SK-N-SH treated with all-trans-retinoic acid at 6 μM for 48 hours (cell line): Measurements from ENCODE around the gene ZNF653.
A peak's percentile ranks its signal among the peaks of the same experiment; 100 is the strongest.

ENCODE experiments used
- ATAC-seq: fragments of 200-7000 bp; cut with Tn5 transposase; 3 replicates; pipeline ENCODE4 v1.9.1; 2020; ENCODE audit warnings: mild to moderate bottlenecking, moderate library complexity
- CREB5 ChIP-seq: fragments of 250-450 bp; sonication (Bioruptor Pico); IDR thresholded peaks from 2 replicates; pipeline ENCODE4 v1.5.1; 2020; ENCODE audit warnings: low read depth, mild to moderate bottlenecking, moderate library complexity
- CSDC2 ChIP-seq: fragments of 250-450 bp; sonication (Bioruptor Pico); IDR thresholded peaks from 2 replicates; pipeline ENCODE4 v1.5.0; 2020; ENCODE audit warnings: mild to moderate bottlenecking, moderate library complexity
- ESRRG ChIP-seq: fragments of 250-450 bp; sonication (Bioruptor Pico); IDR thresholded peaks from 2 replicates; pipeline ENCODE4 v1.6.1; 2021; ENCODE audit warnings: mild to moderate bottlenecking
- GLIS3 ChIP-seq: fragments of 250-450 bp; sonication (Bioruptor Pico); IDR thresholded peaks from 2 replicates; pipeline ENCODE4 v1.5.0; 2020; ENCODE audit warnings: mild to moderate bottlenecking, moderate library complexity
- ISL1 ChIP-seq: fragments of 250-450 bp; sonication (Bioruptor Pico); IDR thresholded peaks from 2 replicates; pipeline ENCODE4 v2.1.2; 2022; ENCODE audit warnings: mild to moderate bottlenecking, moderate library complexity
- OSR1 ChIP-seq: fragments of 250-450 bp; sonication (Bioruptor Pico); IDR thresholded peaks from 2 replicates; pipeline ENCODE4 v1.8.0; 2022; ENCODE audit warnings: moderate library complexity, mild to moderate bottlenecking, inconsistent platforms
- PPARA ChIP-seq: fragments of 250-450 bp; sonication (Bioruptor Pico); IDR thresholded peaks from 2 replicates; pipeline ENCODE4 v1.5.0; 2020; ENCODE audit warnings: mild to moderate bottlenecking, borderline replicate concordance
- RARB ChIP-seq: fragments of 250-450 bp; sonication (Bioruptor Pico); IDR thresholded peaks from 2 replicates; pipeline ENCODE4 v1.8.0; 2021; ENCODE audit warnings: mild to moderate bottlenecking, moderate library complexity
- TCF4 ChIP-seq: fragments of 250-450 bp; sonication (Bioruptor Pico); IDR thresholded peaks from 2 replicates; pipeline ENCODE4 v1.8.0; 2021; ENCODE audit warnings: mild to moderate bottlenecking, moderate library complexity, borderline replicate concordance
- TSHZ2 ChIP-seq: fragments of 250-450 bp; sonication (Bioruptor Pico); IDR thresholded peaks from 2 replicates; pipeline ENCODE4 v1.5.0; 2020; ENCODE audit warnings: mild to moderate bottlenecking, moderate library complexity
- ZC3H10 ChIP-seq: fragments of 250-450 bp; sonication (Bioruptor Pico); IDR thresholded peaks from 2 replicates; pipeline ENCODE4 v1.5.1; 2021; ENCODE audit warnings: mild to moderate bottlenecking, moderate library complexity
- ZFP3 ChIP-seq: fragments of 250-450 bp; sonication (Bioruptor Pico); IDR thresholded peaks from 2 replicates; pipeline ENCODE4 v1.5.0; 2020; ENCODE audit warnings: mild to moderate bottlenecking, moderate library complexity
- ZFP30 ChIP-seq: fragments of 450-650 bp; formaldehyde crosslinking; IDR thresholded peaks from 2 replicates; pipeline ENCODE4 v1.5.0; 2022; ENCODE audit warnings: mild to moderate bottlenecking, moderate library complexity
- ZNF565 ChIP-seq: fragments of 450-650 bp; formaldehyde crosslinking; conservative IDR thresholded peaks from 2 replicates; pipeline ENCODE4 v1.5.0; 2020; ENCODE audit warnings: low read depth, mild to moderate bottlenecking, moderate library complexity
- ZNF70 ChIP-seq: fragments of 450-650 bp; formaldehyde crosslinking; IDR thresholded peaks from 2 replicates; pipeline ENCODE4 v1.5.0; 2020; ENCODE audit warnings: mild to moderate bottlenecking, moderate library complexity
- ZNF8 ChIP-seq: fragments of 450-650 bp; formaldehyde crosslinking; IDR thresholded peaks from 2 replicates; pipeline ENCODE4 v1.5.0; 2020; ENCODE audit warnings: mild to moderate bottlenecking, moderate library complexity
- TF ChIP-seq, protein P1 (sequence below): fragments of 250-450 bp; sonication (Bioruptor Pico); IDR thresholded peaks from 2 replicates; pipeline ENCODE4 v1.8.0; 2021; ENCODE audit warnings: low read depth, mild to moderate bottlenecking, moderate library complexity, borderline replicate concordance
- TF ChIP-seq, protein P2 (sequence below): fragments of 250-450 bp; sonication (Bioruptor Pico); IDR thresholded peaks from 2 replicates; pipeline ENCODE4 v1.5.1; 2021; ENCODE audit warnings: mild to moderate bottlenecking, moderate library complexity
- TF ChIP-seq, protein P3 (sequence below): fragments of 250-450 bp; sonication (Bioruptor Pico); IDR thresholded peaks from 2 replicates; pipeline ENCODE4 v1.8.0; 2020; ENCODE audit warnings: mild to moderate bottlenecking, moderate library complexity, borderline replicate concordance

ZNF653 gene

GRCh38 chr19:11446652-11447301, 58.9 kb downstream of the ZNF653 start:
- TF ChIP-seq GLIS3 (CRISPR knock-in tag) = no peak
- TF ChIP-seq, protein P1, sequence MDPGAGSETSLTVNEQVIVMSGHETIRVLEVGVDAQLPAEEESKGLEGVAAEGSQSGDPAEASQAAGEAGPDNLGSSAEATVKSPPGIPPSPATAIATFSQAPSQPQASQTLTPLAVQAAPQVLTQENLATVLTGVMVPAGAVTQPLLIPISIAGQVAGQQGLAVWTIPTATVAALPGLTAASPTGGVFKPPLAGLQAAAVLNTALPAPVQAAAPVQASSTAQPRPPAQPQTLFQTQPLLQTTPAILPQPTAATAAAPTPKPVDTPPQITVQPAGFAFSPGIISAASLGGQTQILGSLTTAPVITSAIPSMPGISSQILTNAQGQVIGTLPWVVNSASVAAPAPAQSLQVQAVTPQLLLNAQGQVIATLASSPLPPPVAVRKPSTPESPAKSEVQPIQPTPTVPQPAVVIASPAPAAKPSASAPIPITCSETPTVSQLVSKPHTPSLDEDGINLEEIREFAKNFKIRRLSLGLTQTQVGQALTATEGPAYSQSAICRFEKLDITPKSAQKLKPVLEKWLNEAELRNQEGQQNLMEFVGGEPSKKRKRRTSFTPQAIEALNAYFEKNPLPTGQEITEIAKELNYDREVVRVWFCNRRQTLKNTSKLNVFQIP = no peak
- TF ChIP-seq, all 23 proteins: peak for 0
- peak; percentile 81 for ATAC-seq

GRCh38 chr19:11446271-11446651, 59.4 kb downstream of the ZNF653 start:
- TF ChIP-seq, protein P1 = no peak
- TF ChIP-seq ZNF70 (CRISPR knock-in tag) (no peak), ZNF8 (CRISPR knock-in tag) (no peak), ISL1 (CRISPR knock-in tag) (no peak), CSDC2 (CRISPR knock-in tag) (no peak), GLIS3 (CRISPR knock-in tag) (no peak), ZFP30 (CRISPR knock-in tag) (no peak), RARB (CRISPR knock-in tag) (no peak), ZNF565 (CRISPR knock-in tag) (no peak), ZC3H10 (CRISPR knock-in tag) (no peak), TSHZ2 (no peak), OSR1 (CRISPR knock-in tag) (no peak), ESRRG (CRISPR knock-in tag) (no peak)
- TF ChIP-seq, protein P2, sequence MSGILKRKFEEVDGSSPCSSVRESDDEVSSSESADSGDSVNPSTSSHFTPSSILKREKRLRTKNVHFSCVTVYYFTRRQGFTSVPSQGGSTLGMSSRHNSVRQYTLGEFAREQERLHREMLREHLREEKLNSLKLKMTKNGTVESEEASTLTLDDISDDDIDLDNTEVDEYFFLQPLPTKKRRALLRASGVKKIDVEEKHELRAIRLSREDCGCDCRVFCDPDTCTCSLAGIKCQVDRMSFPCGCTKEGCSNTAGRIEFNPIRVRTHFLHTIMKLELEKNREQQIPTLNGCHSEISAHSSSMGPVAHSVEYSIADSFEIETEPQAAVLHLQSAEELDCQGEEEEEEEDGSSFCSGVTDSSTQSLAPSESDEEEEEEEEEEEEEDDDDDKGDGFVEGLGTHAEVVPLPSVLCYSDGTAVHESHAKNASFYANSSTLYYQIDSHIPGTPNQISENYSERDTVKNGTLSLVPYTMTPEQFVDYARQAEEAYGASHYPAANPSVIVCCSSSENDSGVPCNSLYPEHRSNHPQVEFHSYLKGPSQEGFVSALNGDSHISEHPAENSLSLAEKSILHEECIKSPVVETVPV (CRISPR knock-in tag) = no peak
- TF ChIP-seq, protein P3, sequence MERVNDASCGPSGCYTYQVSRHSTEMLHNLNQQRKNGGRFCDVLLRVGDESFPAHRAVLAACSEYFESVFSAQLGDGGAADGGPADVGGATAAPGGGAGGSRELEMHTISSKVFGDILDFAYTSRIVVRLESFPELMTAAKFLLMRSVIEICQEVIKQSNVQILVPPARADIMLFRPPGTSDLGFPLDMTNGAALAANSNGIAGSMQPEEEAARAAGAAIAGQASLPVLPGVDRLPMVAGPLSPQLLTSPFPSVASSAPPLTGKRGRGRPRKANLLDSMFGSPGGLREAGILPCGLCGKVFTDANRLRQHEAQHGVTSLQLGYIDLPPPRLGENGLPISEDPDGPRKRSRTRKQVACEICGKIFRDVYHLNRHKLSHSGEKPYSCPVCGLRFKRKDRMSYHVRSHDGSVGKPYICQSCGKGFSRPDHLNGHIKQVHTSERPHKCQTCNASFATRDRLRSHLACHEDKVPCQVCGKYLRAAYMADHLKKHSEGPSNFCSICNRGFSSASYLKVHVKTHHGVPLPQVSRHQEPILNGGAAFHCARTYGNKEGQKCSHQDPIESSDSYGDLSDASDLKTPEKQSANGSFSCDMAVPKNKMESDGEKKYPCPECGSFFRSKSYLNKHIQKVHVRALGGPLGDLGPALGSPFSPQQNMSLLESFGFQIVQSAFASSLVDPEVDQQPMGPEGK (CRISPR knock-in tag) = no peak
- TF ChIP-seq, all 23 proteins: peak for 0
- no peak for ATAC-seq

- TF ChIP-seq TCF4 (CRISPR knock-in tag) (no peak), CSDC2 (CRISPR knock-in tag) (no peak), TSHZ2 (no peak), CREB5 (CRISPR knock-in tag) (no peak), PPARA (CRISPR knock-in tag) (no peak), ZFP3 (CRISPR knock-in tag) (no peak), OSR1 (CRISPR knock-in tag) (no peak), RARB (CRISPR knock-in tag) (no peak), ZFP30 (CRISPR knock-in tag) (no peak), ESRRG (CRISPR knock-in tag) (no peak)
- TF ChIP-seq, protein P1 = no peak
- ATAC-seq = no peak
These were observed 60.5 kb downstream of the ZNF653 start for GRCh38 chr19:11445141-11445540.
